ENCODE measurements around the gene MICB.
A peak's percentile ranks its signal among the peaks of the same experiment; 100 is the strongest.

Gene MICB

DNA sequence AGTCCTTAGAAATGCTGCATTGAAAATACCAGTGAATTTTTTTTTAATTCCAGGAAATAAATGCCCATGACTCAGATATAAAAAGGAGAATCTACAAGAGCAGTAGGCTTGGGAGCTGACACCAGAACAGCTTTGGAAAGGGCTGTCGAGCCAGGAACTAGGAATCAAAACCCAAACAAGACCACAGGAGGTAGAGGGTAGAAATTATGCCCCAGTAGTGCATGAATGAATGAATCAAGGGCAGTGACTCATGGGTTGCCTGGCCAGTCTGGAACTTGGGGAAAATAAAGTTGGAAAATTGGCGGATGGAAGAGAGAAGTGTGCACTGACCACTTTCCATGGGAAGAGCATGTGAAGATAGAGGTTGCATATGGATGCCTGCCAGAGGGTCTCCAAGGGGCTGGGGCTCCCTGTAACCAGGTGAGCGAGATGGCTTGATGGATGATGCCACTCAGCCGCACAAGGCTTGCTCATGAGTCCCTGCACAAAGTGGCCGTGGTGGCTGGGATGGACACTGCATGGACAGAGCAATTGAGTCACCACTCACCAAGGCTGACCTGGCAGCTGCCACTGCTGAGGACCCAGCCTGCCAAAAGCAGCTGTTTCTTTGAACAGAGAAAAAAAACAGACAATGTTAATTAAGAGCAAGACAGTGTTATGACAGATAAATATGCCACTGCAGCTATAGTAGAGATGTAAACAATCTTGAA lies 15.7 kb downstream of the MICB start:
- DNase-seq, result no peak

DNA sequence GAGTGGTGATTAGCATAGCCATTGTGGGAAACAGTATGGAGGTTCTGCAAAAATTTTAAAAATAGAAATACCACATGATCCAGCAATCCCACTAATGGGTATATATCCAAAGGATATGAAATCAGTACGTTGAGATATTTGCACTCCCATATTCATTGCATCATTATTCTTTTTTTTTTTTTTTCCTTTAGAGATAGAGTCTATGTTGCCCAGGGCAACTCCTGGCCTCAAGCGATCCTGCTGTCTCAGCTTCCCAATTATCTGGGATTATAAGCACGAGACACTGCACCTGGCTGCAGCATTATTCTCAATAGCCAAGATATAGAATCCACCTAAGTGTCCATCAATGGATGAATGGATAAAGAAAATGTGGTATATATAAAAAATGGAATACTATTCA lies 23.9 kb downstream of the MICB start:
- no peak for DNase-seq

DNA sequence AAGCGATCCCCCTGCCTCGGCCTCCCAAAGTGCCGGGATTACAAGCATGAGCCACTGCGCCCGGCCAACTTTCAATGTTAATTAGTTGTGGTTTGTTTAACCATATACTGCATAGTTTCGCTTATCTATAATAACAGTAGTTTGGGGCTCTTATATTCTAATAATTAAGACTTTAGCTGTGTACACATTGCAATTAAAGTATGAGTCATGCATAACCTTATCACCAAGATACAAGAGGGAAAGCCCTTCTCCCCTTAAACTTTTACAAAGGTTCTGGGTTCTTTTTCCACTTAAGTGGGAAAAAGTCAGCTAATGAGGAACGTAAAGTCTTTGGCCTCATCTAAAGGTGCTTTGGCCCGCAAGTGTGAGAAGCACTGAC lies 27.6 kb downstream of the MICB start:
- no peak for DNase-seq

DNA sequence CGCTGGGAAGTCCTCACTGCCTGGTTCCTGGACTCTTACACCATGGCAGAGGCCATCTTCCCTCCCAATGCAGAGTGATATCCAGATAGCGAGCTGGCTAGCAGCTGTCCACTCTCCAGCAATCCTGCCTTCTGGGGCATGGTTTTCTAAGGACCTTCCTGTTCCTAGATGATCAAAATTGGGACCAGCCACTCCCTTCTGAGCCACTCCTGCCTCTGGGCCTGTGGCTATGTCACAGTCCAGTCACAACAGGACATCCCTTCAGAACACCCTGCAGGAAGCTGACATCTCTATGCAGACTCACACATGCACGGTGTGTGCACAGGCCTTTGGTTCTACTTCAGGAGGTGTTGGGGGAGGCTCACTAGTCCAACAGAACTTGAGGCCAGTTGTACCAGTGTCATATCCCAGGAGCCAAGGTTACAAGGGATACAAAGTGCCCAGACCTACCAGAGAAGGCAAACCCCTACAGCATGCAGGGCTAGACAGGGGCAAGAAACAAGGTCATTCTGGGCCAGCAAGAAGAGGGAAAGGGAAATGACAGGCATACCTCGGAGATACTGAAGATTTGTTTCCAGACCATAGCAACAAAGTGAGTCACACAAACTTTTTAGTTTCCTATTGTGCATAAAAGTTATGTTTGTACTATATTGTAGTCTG lies 28.1 kb downstream of the MICB start:
- DNase-seq, result no peak

DNA sequence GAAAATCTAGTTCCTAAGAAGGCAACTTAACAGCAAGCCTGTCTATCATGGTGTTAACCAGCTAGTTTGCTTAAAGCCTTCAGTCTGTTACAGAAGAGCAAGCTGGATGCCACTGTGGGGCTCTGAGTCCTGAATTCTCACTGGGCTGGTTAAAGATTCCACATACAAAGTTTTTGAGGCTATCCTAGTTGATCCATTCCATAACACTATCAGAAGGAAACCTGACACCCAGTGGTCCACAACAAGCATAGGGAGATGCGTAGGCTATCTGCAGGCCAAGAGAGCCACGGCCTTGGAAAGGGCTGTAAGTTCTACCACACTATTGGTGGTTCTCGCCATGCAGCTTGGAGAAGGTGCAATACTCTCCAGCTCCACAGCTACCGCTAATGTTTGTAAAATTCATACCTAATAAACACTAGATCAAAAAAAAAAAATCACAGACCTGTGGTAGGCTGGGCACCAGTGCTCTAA lies 30.4 kb downstream of the MICB start:
- DNase-seq, result no peak

DNA sequence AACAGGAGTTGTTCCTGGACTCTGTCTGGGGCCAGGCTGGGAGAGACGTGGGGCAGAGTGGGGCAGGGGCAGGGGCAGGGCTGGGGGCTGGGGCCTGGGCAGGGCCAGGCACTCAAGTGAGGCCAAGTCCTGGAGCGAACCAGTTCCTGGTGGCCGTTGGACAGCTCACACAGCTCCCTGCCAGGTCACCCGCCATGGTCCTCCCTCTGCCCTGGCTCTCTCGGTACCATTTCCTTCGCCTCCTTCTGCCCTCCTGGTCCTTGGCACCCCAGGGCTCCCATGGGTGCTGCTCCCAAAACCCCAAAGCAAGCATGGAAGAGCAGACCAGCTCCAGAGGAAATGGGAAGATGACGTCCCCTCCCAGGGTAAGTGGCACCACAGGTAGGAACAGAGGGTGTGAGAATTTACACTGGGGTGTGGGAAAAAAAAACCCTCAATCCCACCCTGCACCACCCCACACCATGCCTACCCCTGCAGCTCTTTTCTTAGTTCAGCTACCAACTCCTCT lies 30.9 kb downstream of the MICB start, which contains the start of gene MCCD1:
TSS of gene MCCD1 (plus strand) at position 142 of the 508 bp plus-strand sequence. CDS start at position 195, 53 bp downstream.
- DNase-seq, result no peak

DNA sequence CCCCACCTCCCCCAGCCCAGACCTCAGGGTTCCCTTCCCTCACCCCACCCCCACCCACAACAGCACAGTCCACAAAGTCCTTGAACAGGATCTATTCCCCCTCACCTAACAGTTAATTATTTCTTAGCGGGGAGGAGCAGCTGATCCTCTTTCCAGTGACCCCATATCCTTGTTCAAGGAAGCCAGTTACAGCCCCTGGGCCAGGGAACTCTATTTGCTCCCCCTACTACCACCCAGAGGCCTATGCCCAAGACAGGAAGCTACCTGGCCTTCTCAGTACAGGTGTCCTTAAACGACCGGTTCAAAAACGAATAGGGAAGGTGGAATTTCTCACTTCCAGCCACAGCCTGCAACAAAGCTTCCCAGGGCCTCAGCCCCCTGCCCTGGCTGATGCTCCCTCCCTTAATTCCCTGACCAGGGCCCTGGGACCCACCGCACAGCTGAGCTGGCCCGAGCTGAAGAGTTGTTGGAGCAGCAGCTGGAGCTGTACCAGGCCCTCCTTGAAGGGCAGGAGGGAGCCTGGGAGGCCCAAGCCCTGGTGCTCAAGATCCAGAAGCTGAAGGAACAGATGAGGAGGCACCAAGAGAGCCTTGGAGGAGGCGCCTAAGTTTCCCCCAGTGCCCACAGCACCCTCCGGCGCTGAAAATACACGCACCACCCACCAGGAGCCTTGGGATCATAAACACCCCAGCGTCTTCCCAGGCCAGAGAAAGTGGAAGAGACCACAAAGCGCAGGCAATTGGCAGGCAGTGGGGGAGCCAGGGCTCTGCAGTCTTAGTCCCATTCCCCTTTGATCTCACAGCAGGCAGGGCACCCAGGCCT lies 31.6 kb downstream of the MICB start:
- DNase-seq, result no peak

DNA sequence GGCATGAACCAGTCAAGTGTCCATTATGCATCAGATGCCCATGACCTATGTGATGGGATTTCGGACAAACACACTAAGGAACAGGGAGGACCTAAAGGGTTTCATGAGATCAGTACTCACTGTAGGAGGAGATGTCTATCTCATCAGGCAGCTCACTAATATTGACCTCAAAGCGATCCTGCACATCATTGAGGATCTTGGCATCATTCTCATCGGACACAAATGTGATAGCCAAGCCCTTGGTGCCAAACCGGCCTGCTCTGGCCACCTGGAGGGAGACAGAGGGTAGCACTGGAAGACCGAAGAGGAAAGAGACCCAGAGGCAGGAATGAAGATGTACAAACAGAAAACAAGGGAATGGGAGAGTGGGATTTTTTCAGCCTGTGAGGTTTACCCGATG lies 32.7 kb downstream of the MICB start:
- DNase-seq, result no peak

DNA sequence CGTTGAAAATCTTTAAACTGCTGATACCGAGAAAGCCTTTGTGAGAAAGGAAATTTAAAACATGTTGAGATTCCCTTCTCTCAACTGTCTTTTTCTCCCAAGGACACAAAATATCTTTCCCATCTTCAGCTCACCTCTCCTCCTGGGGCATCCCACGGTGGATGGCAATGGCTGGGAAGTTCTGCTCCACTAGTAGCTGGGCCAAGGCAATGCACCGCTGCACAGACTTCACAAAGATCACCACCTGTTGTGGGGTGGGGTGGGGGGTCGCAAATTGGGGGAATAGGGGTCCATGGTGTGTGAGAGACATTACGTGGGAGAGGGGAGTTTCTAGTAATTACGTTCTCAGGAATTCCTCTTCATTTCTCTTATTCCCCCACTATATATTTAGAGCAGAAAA lies 33.2 kb downstream of the MICB start:
- DNase-seq, result no peak

DNA sequence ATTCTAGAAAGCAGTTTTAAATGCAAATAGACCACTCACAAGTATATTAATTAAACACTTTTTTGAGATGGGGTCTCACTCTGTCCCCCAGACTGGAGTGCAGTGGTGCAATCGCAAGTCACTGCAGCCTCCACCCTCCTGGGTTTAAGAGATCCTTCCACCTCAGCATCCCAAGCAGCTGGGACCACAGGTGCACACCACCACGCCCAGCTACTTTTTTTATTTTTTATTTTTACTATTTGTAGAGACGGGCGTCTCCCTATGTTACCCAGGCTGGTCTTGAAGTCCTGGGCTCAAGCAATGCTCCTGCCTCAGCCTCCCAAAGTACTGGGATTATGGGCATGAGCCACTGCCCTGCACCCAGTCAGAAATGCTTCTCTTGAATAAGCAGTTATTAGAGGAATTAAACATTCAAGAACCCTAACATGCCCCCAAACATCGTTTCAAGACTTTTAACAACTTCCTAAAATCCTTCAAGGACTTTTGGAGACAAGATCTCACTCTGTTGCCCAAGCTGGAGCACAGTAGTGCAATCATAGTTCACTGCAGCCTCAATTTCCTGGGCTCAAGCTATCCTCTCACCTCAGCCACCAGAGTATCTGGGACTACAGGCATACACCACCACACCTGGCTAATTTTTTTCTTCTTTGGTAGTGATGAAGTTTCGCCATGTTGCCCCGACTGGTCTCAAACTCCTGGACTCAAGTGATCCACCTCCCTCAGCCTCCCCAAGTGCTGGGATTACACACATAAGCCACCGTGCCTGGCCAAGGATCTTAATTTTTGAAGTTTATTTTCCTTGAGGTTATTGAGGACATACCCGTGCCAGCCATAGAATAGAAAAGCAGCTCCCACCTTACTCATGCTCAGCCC lies 34.1 kb downstream of the MICB start:
- no peak for DNase-seq

DNA sequence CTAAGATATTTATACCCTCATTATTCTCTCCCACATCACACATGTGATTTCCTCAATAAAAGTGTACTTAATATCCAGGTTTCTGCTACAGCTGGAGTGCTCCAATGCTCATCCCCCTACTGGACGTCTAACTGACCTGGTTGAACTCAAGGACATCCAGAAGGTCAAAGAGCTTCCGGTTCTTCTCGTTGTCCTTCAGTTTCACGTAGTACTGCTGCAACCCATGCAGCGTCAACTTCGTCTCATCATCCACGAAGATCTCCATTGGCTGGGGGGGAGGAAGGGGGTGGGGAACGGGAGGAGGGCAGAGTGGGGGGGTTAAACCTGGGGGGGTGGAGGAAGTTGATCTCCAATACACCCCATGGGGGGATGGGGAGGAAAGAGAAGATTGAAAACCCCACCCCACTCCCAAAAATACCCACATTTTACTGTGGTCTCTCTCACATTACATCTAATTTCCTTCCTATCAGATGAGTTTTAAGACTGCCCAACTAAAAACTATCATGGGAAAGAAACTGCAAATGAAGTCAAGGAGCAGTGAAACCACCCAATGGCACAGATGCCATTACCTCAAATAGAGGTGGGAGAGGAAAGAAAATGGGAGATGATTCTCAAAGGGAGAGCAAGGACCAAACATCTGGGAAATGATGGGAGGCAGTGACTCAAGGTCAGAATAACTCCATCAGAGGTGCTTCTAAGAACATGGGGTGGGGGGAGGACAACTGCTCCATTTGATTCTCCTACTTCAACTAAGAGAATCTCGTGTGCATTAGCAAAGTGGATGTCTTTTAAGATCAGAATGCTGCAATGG lies 34.9 kb downstream of the MICB start:
- no peak for DNase-seq

DNA sequence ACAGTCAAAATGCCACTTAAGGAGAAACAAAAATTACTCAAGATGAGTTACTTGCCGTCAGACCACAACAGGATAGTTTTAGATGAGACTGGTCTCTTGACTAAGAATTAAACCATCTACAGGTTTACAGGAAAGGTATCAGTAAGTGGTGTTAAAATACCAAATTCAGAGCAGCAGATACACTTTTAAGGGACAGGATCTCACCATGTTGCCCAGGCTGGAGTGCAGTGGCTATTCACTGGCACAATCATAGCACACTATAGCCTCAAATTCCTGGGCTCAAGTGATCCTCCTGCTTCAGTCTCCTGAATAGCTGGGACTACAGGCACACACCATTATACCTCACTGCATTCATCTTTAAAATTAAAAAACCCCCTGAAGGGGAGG lies 35.5 kb downstream of the MICB start:
- DNase-seq, result no peak

DNA sequence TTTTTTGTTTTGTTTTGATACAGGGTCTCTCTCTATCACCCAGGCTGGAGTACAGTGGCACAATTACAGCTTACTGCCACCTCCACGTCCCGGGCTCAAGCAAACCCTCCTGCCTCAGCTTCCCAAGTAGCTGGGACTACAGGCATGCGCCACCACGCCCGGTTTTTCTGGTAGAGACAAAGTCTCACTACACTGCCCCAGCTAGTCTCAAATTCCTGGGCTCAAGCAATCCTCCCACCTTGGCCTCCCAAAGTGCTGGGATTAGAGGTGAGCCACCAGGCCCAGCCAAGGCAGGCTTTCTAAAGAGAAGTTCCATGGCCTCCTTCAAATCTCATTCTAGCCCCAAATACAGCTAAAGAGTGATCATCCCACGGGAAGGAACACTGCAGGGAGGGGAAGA lies 36.1 kb downstream of the MICB start:
- DNase-seq, result no peak

DNA sequence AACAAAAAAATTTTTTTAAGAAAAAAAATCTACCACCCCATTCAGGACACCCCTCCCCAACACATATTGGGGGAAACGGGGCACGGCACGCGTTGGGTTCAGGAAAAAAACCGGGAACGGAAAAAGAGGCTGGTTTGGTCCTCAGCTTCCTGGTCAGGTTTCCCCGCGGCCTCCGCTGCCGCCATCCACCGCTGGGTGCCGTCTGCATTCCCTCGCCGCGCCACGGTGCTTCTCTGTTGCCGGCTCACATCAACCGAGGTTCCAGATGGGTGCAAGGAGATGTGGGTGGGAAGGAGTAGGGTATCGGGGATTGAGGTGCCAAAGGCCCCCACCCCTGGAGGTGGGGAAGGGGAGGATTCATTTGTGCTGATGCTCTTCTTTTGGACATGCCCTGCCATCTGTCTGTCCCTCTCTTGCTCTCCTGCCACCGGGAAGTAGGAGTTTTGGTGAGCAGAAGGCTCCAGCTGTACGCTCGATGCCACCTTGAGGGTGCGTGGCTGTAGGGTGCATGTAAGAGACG lies 36.6 kb downstream of the MICB start:
- no peak for DNase-seq

DNA sequence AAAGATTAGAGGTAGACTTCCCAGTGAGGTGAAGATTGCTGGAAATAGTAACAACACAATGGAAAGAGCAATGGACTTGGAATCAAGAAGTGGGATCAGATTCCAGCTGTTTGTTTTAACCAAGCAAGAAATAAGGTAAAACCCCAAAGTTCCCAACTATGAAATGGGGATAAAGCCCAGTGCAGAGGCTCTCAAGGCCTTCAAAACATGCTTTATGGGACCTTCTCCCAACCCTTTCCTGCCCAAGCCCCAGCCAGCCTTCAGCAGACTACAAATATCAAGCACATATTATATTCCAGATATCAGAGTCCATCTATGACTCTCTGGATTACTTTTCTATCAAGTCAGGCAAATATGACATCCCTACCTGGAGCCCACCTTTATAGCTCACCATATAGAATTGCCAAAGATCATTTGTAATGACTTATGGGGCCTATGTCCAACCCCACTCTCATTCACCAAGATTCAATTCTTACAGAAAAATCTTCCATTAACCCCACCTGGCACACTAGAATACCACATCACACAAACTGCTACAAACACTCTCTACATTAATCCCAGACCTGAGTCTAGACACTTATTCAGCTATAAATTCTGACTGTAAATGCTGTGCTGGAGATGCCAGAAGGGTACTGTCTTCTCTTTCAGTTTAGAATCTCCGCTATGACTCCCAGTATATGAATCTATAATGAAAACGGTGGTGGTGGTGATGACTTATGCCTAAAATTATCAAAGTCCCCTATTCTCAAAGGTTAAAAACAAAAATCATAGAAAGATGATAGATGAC lies 37.8 kb downstream of the MICB start:
- DNase-seq, result no peak

DNA sequence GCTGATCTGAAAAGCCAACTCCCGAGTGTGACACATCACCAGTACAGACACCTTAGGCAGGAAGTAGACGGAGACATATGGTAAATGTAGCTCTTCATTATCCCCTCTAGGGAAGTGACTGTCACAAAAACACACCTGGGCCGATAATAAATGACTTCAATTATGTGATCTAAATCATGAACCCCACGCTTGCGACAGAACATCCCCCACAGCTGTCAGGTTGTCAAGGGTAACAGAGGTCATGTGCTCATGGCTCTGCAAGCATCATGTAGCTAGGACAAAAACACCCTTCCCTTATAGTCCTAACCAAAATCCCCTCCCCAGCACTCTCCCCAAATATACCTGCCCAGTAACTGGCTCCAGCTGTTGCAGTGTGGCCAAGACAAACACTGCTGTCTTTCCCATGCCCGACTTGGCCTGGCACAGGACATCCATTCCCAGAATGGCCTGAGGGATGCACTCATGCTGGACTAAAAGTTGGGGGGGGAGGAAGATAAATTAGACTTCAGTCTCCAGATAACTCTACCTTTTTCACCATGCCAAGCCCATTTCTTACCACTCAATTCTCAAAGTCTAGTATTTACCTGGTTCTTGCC lies 41.0 kb downstream of the MICB start:
- no peak for DNase-seq

DNA sequence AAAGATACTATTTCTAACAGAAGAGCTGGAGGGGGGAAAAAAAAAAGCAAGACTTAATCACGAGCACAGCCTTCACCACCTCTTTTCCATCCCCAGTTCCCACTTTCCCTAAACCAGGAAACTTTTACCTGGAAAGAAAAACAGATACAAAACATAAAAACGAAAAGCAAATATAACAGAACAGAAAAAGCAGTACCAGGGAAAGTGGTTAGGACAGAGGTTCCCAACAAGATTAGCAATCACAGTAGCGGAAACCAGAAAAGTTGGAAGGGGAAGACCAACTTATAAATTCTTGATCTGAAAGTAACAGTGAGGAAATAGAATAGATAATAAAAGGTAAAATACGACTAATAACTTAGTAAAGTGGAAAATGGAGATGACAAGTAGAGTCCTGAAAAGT lies 42.7 kb downstream of the MICB start:
- DNase-seq, result no peak

DNA sequence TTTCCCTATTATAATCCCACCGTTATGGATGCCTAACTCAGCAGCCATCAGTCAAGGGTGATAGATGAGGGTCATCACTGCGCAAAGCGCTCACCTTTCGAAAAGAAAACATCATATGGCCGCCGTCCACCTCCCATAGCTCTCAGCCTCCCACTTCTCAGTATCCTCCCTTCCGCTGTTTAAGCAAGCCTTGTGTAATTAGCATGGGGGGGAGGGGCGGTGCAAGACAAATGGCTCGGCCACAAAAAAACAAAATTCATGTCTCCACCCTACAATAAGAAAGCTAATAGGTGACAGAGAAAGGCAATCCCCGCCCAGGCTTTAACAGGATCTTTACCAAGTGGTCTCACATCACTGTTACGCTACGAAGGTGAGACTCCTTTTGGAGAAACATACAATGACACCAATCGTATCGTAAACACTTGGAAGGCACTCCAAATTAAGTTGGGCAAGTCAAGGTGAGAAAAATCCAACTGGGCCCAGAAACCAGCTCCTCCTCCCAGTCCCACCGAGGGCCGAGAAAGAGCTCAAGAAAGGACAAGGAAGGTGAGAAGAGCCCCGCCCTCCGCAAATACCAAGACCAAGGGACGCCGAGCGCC lies 43.2 kb downstream of the MICB start:
- DNase-seq, result no peak

DNA sequence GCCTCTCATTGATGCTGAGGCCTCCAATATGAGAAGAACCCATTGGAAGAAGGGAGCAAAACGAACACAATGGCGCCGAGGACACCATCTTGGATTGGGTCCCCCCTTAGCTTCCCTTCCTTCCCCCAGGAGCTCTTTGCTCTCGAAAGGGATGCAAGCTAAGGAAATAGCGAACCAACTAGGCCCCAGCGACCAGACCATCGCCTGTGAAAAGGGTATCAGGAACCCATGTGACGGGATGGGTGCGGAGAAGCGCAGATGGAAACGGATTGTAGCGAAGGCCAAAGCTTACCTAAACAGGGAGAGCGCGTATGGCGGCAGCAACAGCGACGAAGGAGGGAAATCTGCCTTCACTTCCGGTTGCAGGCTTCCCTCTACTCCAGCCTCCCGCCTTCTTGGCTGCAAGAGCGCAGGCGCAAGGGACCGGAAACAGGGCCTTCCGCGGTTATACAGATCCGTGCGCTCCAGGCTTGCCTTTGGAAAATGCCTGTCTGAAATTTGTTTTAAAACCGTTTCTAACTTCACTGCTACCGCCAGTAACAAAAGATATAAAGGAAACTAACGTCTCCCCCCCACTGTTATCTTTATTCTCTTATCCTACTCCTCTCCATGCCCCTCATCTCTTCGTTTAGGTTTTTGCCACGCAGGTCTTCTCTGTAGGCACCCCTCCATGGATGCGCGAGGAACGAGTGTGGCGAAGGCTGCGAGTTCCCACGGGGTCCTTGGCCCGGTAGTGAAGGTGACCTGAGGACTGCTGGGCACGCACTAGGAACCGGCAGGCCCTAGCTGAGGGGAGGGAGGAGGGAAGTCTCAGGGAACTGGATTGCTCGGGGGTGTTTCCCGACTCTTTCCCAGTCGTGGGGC lies 43.9 kb downstream of the MICB start, which contains the start of gene DDX39B:
TSS of gene DDX39B (minus strand) at position 346 of the 864 bp plus-strand sequence. CDS start 1,471 bp downstream, outside the sequence.
- DNase-seq, result peak; percentile 79
